Measurements from ENCODE around the gene NCOA6.

GRCh38 chr20:34750484-34750883 lies 75.0 kb downstream of the NCOA6 start:
- TF ChIP-seq CTCF (IDR thresholded peaks at IDR 0.05; ENCODE audit: insufficient read depth, low read depth, low read length): no peak
- TF ChIP-seq EZH2 (IDR thresholded peaks at IDR 0.05; ENCODE audit: insufficient read depth, low read length): no peak
